ENCODE data around the gene SLC15A2. TPM values are rescaled to one million over a fixed set of nuclear protein-coding genes. Genes with fewer than 3 reads are reported as not detected.

SLC15A2 gene
- total and polyA plus RNA-seq, 9 of the 15 experiments (the other 6 are each of a cell fraction or from before 2014, with no cell fraction given) = 0.05 to 0.53 (median 0.25) TPM; not detected in 1

DNA sequence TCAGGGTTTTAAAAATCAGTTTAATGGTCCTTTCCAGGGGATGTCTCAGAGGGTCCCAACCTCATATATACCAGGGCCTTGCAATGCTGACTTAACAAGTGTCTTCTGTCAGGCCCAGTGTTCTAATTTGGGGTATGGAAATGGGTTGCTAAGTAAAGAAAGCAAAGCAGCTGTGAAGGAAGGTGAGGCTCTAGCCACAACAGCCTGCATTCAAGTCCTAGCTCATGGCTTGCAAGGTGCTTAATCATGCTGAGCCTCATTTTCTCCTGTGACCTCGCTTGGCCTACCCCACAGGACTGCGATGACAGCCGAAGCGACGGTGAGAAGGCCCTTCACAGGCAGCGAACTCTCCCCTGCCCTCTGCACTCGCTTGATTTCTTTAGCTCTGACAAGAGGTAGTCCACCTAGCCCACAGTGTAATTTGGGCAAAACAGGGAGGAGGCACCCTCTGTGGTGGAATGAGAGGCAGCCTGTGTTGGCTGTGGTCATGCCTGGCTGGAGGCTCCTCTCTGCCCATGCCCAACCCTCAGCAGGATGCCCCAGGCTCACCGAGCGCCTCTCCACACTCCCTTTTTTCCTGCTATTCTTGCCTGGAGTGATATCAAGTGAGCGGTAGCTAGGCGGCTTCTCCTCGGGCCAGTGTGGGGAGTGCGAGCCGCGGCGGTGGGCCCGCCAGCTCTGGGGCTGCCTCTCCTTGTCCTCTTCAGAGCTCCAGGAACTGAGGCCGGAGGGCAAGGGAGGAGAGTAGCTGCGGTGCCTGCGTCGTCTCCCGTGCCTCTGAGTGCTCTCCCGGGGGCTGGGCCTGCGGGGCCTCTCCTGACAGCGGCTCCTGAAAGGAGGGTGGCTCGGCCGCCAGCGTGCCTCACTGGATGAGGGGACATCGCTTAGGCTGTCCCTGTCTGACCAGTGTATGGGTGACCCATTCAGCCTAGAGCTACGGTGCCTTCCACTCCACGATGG is 98.7 kb downstream of the SLC15A2 start (continued):
- TF ChIP-seq, protein P1, sequence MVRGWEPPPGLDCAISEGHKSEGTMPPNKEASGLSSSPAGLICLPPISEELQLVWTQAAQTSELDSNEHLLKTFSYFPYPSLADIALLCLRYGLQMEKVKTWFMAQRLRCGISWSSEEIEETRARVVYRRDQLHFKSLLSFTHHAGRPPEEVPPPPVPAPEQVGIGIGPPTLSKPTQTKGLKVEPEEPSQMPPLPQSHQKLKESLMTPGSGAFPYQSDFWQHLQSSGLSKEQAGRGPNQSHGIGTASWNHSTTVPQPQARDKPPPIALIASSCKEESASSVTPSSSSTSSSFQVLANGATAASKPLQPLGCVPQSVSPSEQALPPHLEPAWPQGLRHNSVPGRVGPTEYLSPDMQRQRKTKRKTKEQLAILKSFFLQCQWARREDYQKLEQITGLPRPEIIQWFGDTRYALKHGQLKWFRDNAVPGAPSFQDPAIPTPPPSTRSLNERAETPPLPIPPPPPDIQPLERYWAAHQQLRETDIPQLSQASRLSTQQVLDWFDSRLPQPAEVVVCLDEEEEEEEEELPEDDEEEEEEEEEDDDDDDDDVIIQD (CRISPR knock-in tag; IDR thresholded peaks at IDR 0.05) = no peak
- TF ChIP-seq, protein P2, sequence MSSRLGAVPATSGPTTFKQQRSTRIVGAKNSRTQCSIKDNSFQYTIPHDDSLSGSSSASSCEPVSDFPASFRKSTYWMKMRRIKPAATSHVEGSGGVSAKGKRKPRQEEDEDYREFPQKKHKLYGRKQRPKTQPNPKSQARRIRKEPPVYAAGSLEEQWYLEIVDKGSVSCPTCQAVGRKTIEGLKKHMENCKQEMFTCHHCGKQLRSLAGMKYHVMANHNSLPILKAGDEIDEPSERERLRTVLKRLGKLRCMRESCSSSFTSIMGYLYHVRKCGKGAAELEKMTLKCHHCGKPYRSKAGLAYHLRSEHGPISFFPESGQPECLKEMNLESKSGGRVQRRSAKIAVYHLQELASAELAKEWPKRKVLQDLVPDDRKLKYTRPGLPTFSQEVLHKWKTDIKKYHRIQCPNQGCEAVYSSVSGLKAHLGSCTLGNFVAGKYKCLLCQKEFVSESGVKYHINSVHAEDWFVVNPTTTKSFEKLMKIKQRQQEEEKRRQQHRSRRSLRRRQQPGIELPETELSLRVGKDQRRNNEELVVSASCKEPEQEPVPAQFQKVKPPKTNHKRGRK (tag; IDR thresholded peaks at IDR 0.05) = no peak
- TF ChIP-seq, protein P3, sequence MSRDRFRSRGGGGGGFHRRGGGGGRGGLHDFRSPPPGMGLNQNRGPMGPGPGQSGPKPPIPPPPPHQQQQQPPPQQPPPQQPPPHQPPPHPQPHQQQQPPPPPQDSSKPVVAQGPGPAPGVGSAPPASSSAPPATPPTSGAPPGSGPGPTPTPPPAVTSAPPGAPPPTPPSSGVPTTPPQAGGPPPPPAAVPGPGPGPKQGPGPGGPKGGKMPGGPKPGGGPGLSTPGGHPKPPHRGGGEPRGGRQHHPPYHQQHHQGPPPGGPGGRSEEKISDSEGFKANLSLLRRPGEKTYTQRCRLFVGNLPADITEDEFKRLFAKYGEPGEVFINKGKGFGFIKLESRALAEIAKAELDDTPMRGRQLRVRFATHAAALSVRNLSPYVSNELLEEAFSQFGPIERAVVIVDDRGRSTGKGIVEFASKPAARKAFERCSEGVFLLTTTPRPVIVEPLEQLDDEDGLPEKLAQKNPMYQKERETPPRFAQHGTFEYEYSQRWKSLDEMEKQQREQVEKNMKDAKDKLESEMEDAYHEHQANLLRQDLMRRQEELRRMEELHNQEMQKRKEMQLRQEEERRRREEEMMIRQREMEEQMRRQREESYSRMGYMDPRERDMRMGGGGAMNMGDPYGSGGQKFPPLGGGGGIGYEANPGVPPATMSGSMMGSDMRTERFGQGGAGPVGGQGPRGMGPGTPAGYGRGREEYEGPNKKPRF (IDR thresholded peaks at IDR 0.05; ENCODE audit: low read depth, low read length) = no peak

Other genes starting within 250 kb of the SLC15A2 start
- 26.0 and 29.6 TPM in 2 replicates for gene HCLS1, start 233.5 kb upstream of the SLC15A2 start, total RNA-seq (2014; rRNA removed)
- 20.4 and 21.9 TPM in 2 replicates for gene HCLS1, start 233.5 kb upstream of the SLC15A2 start, total RNA-seq (2014; rRNA removed; fragmentation: Illumina TruSeq; extraction: Trizol)
- gene HCLS1, start 233.5 kb upstream of the SLC15A2 start, total RNA-seq (2015; rRNA removed; fragmentation: Illumina TruSeq; extraction: Trizol) = 29.7 and 31.4 TPM in 2 replicates
- gene HCLS1, start 233.5 kb upstream of the SLC15A2 start, total RNA-seq (2021) = 20.6 and 22.0 TPM in 2 replicates
- 17.0 and 49.0 TPM in 2 replicates for gene HCLS1, start 233.5 kb upstream of the SLC15A2 start, polyA plus RNA-seq (2011; rRNA removed)
- gene HCLS1, start 233.5 kb upstream of the SLC15A2 start, polyA plus RNA-seq (2014; fragmentation: Illumina TruSeq; extraction: Trizol) = 31.1 and 34.1 TPM in 2 replicates
- gene HCLS1, start 233.5 kb upstream of the SLC15A2 start, polyA plus RNA-seq (2014; fragmentation: Nextera tagmentation; extraction: Ambion mirVana) = 10 to 100 TPM in 1 of 2 experiments, 1 to 10 TPM in 1; 4.8 to 12.2 TPM
- gene HCLS1, start 233.5 kb upstream of the SLC15A2 start, polyA plus RNA-seq (2014; rRNA removed) = 26.0 and 31.0 TPM in 2 replicates
- gene GOLGB1, start 144.7 kb upstream of the SLC15A2 start, total RNA-seq (2014; rRNA removed) = 8.0 and 9.9 TPM in 2 replicates
- 16.3 and 19.7 TPM in 2 replicates for gene GOLGB1, start 144.7 kb upstream of the SLC15A2 start, total RNA-seq (2014; rRNA removed; fragmentation: Illumina TruSeq; extraction: Trizol)
- 15.4 and 16.0 TPM in 2 replicates for gene GOLGB1, start 144.7 kb upstream of the SLC15A2 start, total RNA-seq (2015; rRNA removed; fragmentation: Illumina TruSeq; extraction: Trizol)
- gene GOLGB1, start 144.7 kb upstream of the SLC15A2 start, total RNA-seq (2021) = 10.5 and 11.2 TPM in 2 replicates
- gene GOLGB1, start 144.7 kb upstream of the SLC15A2 start, polyA plus RNA-seq (2011; rRNA removed) = 9.6 and 11.4 TPM in 2 replicates
- 8.1 and 9.7 TPM in 2 replicates for gene GOLGB1, start 144.7 kb upstream of the SLC15A2 start, polyA plus RNA-seq (2014; fragmentation: Illumina TruSeq; extraction: Trizol)
- gene GOLGB1, start 144.7 kb upstream of the SLC15A2 start, polyA plus RNA-seq (2014; fragmentation: Nextera tagmentation; extraction: Ambion mirVana) = 1 to 10 TPM; 4.0 to 4.8 TPM
- 8.9 and 9.7 TPM in 2 replicates for gene GOLGB1, start 144.7 kb upstream of the SLC15A2 start, polyA plus RNA-seq (2014; rRNA removed)
- 22.5 and 25.1 TPM in 2 replicates for gene IQCB1, start 59.3 kb upstream of the SLC15A2 start, total RNA-seq (2014; rRNA removed)
- 38.1 and 42.0 TPM in 2 replicates for gene IQCB1, start 59.3 kb upstream of the SLC15A2 start, total RNA-seq (2014; rRNA removed; fragmentation: Illumina TruSeq; extraction: Trizol)
- 25.5 and 31.9 TPM in 2 replicates for gene IQCB1, start 59.3 kb upstream of the SLC15A2 start, total RNA-seq (2015; rRNA removed; fragmentation: Illumina TruSeq; extraction: Trizol)
- gene IQCB1, start 59.3 kb upstream of the SLC15A2 start, total RNA-seq (2021) = 21.3 and 23.1 TPM in 2 replicates
- 31.0 and 35.5 TPM in 2 replicates for gene IQCB1, start 59.3 kb upstream of the SLC15A2 start, polyA plus RNA-seq (2011; rRNA removed)
- 24.1 and 27.5 TPM in 2 replicates for gene IQCB1, start 59.3 kb upstream of the SLC15A2 start, polyA plus RNA-seq (2014; fragmentation: Illumina TruSeq; extraction: Trizol)
- 10 to 100 TPM; 21.1 to 25.2 TPM for gene IQCB1, start 59.3 kb upstream of the SLC15A2 start, polyA plus RNA-seq (2014; fragmentation: Nextera tagmentation; extraction: Ambion mirVana)
- gene IQCB1, start 59.3 kb upstream of the SLC15A2 start, polyA plus RNA-seq (2014; rRNA removed) = 27.9 and 28.6 TPM in 2 replicates
- 2.8 and 3.8 TPM in 2 replicates for gene EAF2, start 59.2 kb upstream of the SLC15A2 start, total RNA-seq (2014; rRNA removed)
- 7.5 and 9.1 TPM in 2 replicates for gene EAF2, start 59.2 kb upstream of the SLC15A2 start, total RNA-seq (2014; rRNA removed; fragmentation: Illumina TruSeq; extraction: Trizol)
- gene EAF2, start 59.2 kb upstream of the SLC15A2 start, total RNA-seq (2015; rRNA removed; fragmentation: Illumina TruSeq; extraction: Trizol) = 5.4 TPM in 2 replicates
- gene EAF2, start 59.2 kb upstream of the SLC15A2 start, total RNA-seq (2021) = 4.9 and 5.1 TPM in 2 replicates
- 8.4 and 9.5 TPM in 2 replicates for gene EAF2, start 59.2 kb upstream of the SLC15A2 start, polyA plus RNA-seq (2011; rRNA removed)
- 6.6 and 6.9 TPM in 2 replicates for gene EAF2, start 59.2 kb upstream of the SLC15A2 start, polyA plus RNA-seq (2014; fragmentation: Illumina TruSeq; extraction: Trizol)
- 10 to 100 TPM; 15.6 to 17.3 TPM for gene EAF2, start 59.2 kb upstream of the SLC15A2 start, polyA plus RNA-seq (2014; fragmentation: Nextera tagmentation; extraction: Ambion mirVana)
- 5.4 and 6.8 TPM in 2 replicates for gene EAF2, start 59.2 kb upstream of the SLC15A2 start, polyA plus RNA-seq (2014; rRNA removed)
- gene ILDR1, start 127.8 kb downstream of the SLC15A2 start, total RNA-seq (2014; rRNA removed) = not detected in 2 replicates
- gene ILDR1, start 127.8 kb downstream of the SLC15A2 start, total RNA-seq (2014; rRNA removed; fragmentation: Illumina TruSeq; extraction: Trizol) = 0.04 TPM in 1 of 2 replicates, not detected in the other
- not detected in 2 replicates for gene ILDR1, start 127.8 kb downstream of the SLC15A2 start, total RNA-seq (2015; rRNA removed; fragmentation: Illumina TruSeq; extraction: Trizol)
- gene ILDR1, start 127.8 kb downstream of the SLC15A2 start, total RNA-seq (2021) = not detected in 2 replicates
- gene ILDR1, start 127.8 kb downstream of the SLC15A2 start, polyA plus RNA-seq (2011; rRNA removed) = not detected in 2 replicates
- not detected in 2 replicates for gene ILDR1, start 127.8 kb downstream of the SLC15A2 start, polyA plus RNA-seq (2014; fragmentation: Illumina TruSeq; extraction: Trizol)
- not detected for gene ILDR1, start 127.8 kb downstream of the SLC15A2 start, polyA plus RNA-seq (2014; fragmentation: Nextera tagmentation; extraction: Ambion mirVana)
- gene ILDR1, start 127.8 kb downstream of the SLC15A2 start, polyA plus RNA-seq (2014; rRNA removed) = not detected in 2 replicates
- not detected in 2 replicates for gene CD86, start 161.0 kb downstream of the SLC15A2 start, total RNA-seq (2014; rRNA removed)
- not detected in 2 replicates for gene CD86, start 161.0 kb downstream of the SLC15A2 start, total RNA-seq (2014; rRNA removed; fragmentation: Illumina TruSeq; extraction: Trizol)
- not detected in 2 replicates for gene CD86, start 161.0 kb downstream of the SLC15A2 start, total RNA-seq (2015; rRNA removed; fragmentation: Illumina TruSeq; extraction: Trizol)
- 0.07 and 0.16 TPM in 2 replicates for gene CD86, start 161.0 kb downstream of the SLC15A2 start, total RNA-seq (2021)
- gene CD86, start 161.0 kb downstream of the SLC15A2 start, polyA plus RNA-seq (2011; rRNA removed) = not detected in 2 replicates
- 0.11 TPM in 1 of 2 replicates, not detected in the other for gene CD86, start 161.0 kb downstream of the SLC15A2 start, polyA plus RNA-seq (2014; fragmentation: Illumina TruSeq; extraction: Trizol)
- not detected for gene CD86, start 161.0 kb downstream of the SLC15A2 start, polyA plus RNA-seq (2014; fragmentation: Nextera tagmentation; extraction: Ambion mirVana)
- gene CD86, start 161.0 kb downstream of the SLC15A2 start, polyA plus RNA-seq (2014; rRNA removed) = not detected in 2 replicates

All from K562 (cell line).